AG04450 (cell line): ENCODE measurements around the gene SLK. TPM values are rescaled to one million over a fixed set of nuclear protein-coding genes. Genes with fewer than 3 reads are reported as not detected.

Experiments
- CTCF ChIA-PET: fragments of 300-600, 350-600 bp; formaldehyde crosslinking; extraction: SDS; loops from one replicate; lab custom pipeline; 2022; ENCODE audit warnings: antibody characterized with exemption, inconsistent platforms; lab: Charles Lee
- POLR2A ChIA-PET: fragments of 350-600 bp; formaldehyde crosslinking; extraction: SDS; loops from one replicate; lab custom pipeline; 2021; ENCODE audit warnings: antibody characterized with exemption, inconsistent platforms; lab: Yijun Ruan, JAX
- DNase-seq: peaks from one replicate; pipeline ENCODE4 v3.0.0-alpha.2; 2011; ENCODE audit warnings: low read depth, low spot score
- H3K27ac ChIP-seq: one replicate; pipeline ENCODE4 v1.5.1; 2012; ENCODE audit warnings: low read depth, low read length, control low read depth
- H3K27me3 ChIP-seq: one replicate; pipeline ENCODE4 v1.6.0; 2012; ENCODE audit warnings: low read length; ENCODE audit not compliant: control insufficient read depth, insufficient read depth
- H3K4me3 ChIP-seq: 2 replicates; pipeline ENCODE4 v1.5.1; 2011; ENCODE audit warnings: mild to moderate bottlenecking, low read depth, low read length, control low read depth
- H3K9me3 ChIP-seq: 2 replicates; pipeline ENCODE4 v1.5.1; 2012; ENCODE audit warnings: low read length; ENCODE audit not compliant: control insufficient read depth, insufficient read depth
- polyA plus RNA-seq: library from polyadenylated mRNA; depleted of rRNA; stranded (reverse); fragments of >200 nt; gene quantifications from 2 replicates; pipeline ENCODE4 v1.2.3, GENCODE V29; 2011
- TF ChIP-seq, protein P1 (sequence below): IDR thresholded peaks from 2 replicates; pipeline ENCODE4 v1.5.1; 2011; ENCODE audit warnings: low read depth, low read length, control low read depth, inconsistent platforms

SLK gene
- polyA plus RNA-seq, 1 experiment = 16.5 TPM

DNA sequence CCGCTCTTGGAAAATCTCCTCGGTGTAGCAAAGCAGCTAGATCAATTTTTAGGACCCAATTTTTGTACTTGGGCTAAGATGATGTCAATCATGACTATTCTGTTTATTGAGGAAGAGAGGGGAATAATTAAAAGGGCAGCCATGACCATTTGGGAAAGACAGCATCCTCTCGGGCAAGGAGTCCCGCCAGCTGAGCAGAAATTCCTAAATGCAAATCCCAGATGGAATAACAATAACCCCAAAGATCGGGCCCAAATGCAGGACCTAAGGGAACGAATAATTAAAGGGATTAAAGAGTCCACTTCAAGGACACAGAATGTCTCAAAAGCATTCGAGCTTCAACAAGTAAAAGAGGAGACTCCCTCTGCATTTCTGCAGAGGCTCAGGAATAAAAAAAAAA is 100.0 kb downstream of the SLK start:
- TF ChIP-seq, protein P1, sequence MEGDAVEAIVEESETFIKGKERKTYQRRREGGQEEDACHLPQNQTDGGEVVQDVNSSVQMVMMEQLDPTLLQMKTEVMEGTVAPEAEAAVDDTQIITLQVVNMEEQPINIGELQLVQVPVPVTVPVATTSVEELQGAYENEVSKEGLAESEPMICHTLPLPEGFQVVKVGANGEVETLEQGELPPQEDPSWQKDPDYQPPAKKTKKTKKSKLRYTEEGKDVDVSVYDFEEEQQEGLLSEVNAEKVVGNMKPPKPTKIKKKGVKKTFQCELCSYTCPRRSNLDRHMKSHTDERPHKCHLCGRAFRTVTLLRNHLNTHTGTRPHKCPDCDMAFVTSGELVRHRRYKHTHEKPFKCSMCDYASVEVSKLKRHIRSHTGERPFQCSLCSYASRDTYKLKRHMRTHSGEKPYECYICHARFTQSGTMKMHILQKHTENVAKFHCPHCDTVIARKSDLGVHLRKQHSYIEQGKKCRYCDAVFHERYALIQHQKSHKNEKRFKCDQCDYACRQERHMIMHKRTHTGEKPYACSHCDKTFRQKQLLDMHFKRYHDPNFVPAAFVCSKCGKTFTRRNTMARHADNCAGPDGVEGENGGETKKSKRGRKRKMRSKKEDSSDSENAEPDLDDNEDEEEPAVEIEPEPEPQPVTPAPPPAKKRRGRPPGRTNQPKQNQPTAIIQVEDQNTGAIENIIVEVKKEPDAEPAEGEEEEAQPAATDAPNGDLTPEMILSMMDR = no peak
- no peaks in the 10 kb centered on the region for H3K9me3 ChIP-seq
- no peak for DNase-seq
- no peak overlapping the region for H3K27ac ChIP-seq
- ChIA-PET POLR2A (interaction anchor here (0.7 kb wide), 1 partner anchor 10 kb away, joined by 3 read pairs; no protein-coding TSS in a partner anchor), CTCF (interaction anchor here (0.6 to 1.4 kb wide), 2 partner anchors 14 to 315 kb away, joined by 5 to 8 read pairs; no protein-coding TSS in a partner anchor)
- H3K27me3 ChIP-seq = peaks cover 49% of the 10 kb centered on the region
- H3K4me3 ChIP-seq = no peak overlapping the region

DNA sequence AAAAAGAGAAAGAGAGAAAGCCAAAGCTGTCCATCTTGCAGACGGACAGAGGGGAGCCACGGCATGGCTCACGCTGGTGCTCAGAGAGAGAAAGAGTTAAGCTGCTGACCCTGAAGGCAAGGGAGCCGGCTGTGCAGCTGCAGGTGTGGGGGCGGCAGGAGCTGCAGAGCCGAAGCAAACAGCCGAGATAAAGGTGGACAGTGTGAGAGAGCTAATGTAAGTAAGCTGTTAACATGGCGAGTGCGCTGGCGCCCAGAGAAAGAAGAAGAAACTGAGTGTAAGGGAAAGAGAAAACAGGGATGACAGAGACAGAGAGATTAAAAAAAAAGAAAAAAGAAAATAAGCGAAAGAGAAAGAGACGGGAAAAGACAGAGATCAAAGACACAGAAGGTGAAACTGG is 100.6 kb downstream of the SLK start:
- H3K4me3 ChIP-seq = no peak overlapping the region
- TF ChIP-seq, protein P1 = no peak
- H3K9me3 ChIP-seq = no peaks in the 10 kb centered on the region
- H3K27ac ChIP-seq = no peak overlapping the region
- ChIA-PET CTCF (interaction anchor here (0.6 to 1.4 kb wide), 2 partner anchors 14 to 315 kb away, joined by 5 to 8 read pairs; no protein-coding TSS in a partner anchor), POLR2A (no interaction called here)
- H3K27me3 ChIP-seq = peaks cover 53% of the 10 kb centered on the region
- no peak for DNase-seq

DNA sequence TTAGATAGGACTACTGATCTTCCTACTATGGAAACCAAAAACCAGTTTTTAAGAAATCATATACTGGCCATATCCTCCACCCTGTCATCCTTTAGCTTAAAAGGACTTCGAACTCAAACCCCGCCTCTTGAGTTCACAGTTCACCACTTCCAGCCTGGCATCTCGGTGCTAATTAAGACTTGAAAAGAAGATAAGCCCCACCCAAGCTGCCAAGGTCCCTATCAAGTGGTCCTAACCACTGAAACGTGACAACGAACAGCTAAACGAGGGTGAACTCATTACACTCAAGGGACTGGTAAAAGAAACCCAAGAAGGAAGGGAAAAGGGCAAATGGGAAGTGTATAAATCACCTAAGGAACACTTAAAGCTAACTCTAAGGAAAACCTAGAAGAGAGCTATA is 102.7 kb downstream of the SLK start:
- ChIA-PET POLR2A (no interaction called here), CTCF (interaction anchor here (0.7 to 1.4 kb wide), 2 partner anchors 10 to 53 kb away, joined by 3 to 4 read pairs; partner anchors contain the start of gene SFR1)
- Histone ChIP-seq H3K27me3 (peaks cover 63% of the 10 kb centered on the region), H3K9me3 (no peaks in the 10 kb centered on the region), H3K27ac (no peak overlapping the region), H3K4me3 (no peak overlapping the region)
- no peak for DNase-seq
- TF ChIP-seq, protein P1 = no peak

DNA sequence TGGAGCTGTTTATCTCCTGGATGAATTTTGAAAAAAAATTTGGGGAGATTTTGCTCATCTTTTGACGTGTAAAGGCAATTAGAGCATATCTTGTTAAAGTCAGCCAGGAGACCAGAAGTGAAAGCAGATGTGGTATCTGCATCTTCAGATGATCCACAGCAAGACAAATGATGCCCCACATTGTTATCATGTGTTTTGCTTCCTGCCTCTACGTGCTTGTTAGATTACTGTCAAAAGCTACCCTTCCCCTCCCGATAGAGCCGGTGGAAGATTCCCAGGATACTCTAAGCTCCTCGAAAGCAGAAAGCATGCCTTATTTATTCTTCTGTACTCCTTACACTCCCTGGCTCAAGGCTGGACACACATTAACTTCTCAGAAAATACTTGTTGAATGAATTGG is 105.8 kb downstream of the SLK start:
- CTCF ChIA-PET = interaction anchor here (1.5 to 1.8 kb wide), 2 partner anchors 8 to 48 kb away, joined by 6 to 9 read pairs; no protein-coding TSS in a partner anchor
- H3K27me3 ChIP-seq = peaks cover 64% of the 10 kb centered on the region
- no peak for DNase-seq

DNA sequence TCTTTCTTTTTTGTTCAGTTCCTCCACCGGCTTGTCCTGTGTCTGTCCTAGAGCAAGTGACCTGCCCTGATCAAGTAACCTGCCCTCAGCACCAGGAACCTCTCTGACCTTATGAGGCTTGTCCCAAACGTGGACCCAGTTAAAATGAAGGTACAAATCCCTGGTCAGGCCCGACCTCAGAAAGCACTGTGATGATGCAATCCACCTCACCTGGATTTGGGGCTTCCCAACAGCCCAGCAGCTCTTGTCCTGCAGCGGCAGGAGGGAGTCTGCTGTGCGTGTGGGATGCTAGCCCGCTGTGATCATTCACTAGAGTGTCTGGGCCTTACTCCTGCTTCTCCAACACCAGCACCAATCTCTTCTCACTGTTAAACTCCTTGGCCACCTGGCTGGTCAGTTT is 107.6 kb downstream of the SLK start:
- ChIA-PET CTCF (no interaction called here), POLR2A (no interaction called here)
- Histone ChIP-seq H3K9me3 (no peaks in the 10 kb centered on the region), H3K4me3 (no peak overlapping the region), H3K27ac (no peak overlapping the region), H3K27me3 (peaks cover 67% of the 10 kb centered on the region)
- TF ChIP-seq, protein P1 = no peak
- DNase-seq = no peak

More for the DNA sequence above, 105.8 kb downstream of the SLK start:
- POLR2A ChIA-PET = no interaction called here
- TF ChIP-seq, protein P1 = no peak
- no peak overlapping the region for H3K27ac ChIP-seq
- H3K4me3 ChIP-seq = no peak overlapping the region
- no peaks in the 10 kb centered on the region for H3K9me3 ChIP-seq
